H7 (cell line): ENCODE measurements around the gene CDC34. TPM values are rescaled to one million over a fixed set of nuclear protein-coding genes. Genes with fewer than 3 reads are reported as not detected.

Source experiments
- DNase-seq: peaks from one replicate; pipeline ENCODE4 v3.0.0; 2012
- H3K27me3 ChIP-seq: 2 replicates; pipeline ENCODE4 v1.6.0; 2011; ENCODE audit warnings: mild to moderate bottlenecking, low read length; ENCODE audit not compliant: control insufficient read depth, insufficient read depth
- H3K36me3 ChIP-seq: replicated peaks from 2 replicates; pipeline ENCODE4 v1.5.1; 2011; ENCODE audit warnings: low read length; ENCODE audit not compliant: control insufficient read depth, insufficient read depth
- H3K4me3 ChIP-seq: 2 replicates; pipeline ENCODE4 v1.5.1; 2011; ENCODE audit warnings: low read depth, mild to moderate bottlenecking, control low read depth, low read length, moderate library complexity; ENCODE audit not compliant: insufficient read depth
- total RNA-seq: library from RNA; depleted of rRNA; stranded (reverse); fragments of >200 nt; shearing (Covaris generic); gene quantifications from 2 replicates; pipeline ENCODE4 v1.2.3, GENCODE V29; 2014

CDC34 gene
- total RNA-seq, 1 experiment from 2014 or later: 192 TPM

DNA sequence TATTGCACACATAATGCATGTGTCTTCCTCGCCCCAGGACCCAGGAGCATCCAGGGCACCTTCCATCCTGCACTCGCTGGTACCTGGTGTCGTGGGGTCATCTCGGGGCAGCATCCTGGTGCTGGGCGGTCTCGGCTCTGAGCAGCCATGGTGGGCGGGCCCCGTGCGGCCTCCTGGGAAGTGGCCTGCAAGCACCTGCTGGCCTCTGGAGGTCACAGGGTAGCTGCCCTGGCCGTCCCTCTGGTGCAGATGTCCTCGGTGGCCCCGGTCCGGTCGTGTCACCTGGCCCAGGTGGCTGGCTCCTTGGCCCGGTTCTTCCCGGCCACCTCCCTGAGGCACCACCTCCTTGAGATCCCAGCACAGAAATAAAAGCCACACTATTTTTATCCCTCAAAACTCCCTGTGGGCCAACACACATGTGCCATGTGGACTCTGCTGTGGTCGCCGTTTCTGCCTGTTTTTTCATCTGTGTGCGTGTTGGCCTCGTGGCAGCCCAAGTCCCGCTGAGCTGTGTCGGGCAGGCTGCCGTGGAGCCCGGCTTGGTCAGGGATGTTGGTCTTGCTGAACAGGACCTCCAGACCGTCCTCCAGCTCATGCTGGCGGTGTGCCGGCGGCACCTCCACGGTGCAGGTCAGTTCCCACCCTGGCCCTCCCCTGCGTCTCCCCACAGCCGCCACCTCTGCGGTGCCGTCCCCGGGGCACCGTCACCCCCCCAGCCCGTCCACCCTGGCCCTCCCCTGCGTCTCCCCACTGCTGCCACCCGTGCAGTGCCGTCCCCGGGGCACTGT lies 7.3 kb downstream of the CDC34 start:
- no peak for DNase-seq
- no peak overlapping the region for H3K4me3 ChIP-seq
- no peaks in the 10 kb centered on the region for H3K27me3 ChIP-seq
- peaks cover 9% of the 10 kb centered on the region for H3K36me3 ChIP-seq

GRCh38 chr19:539429-540030 lies 8.0 kb downstream of the CDC34 start:
- no peak for DNase-seq
- no peaks in the 10 kb centered on the region; the same call in 1 of the 2 replicates for H3K27me3 ChIP-seq
- H3K4me3 ChIP-seq: no peak overlapping the region
- peaks cover 9% of the 10 kb centered on the region for H3K36me3 ChIP-seq

DNA sequence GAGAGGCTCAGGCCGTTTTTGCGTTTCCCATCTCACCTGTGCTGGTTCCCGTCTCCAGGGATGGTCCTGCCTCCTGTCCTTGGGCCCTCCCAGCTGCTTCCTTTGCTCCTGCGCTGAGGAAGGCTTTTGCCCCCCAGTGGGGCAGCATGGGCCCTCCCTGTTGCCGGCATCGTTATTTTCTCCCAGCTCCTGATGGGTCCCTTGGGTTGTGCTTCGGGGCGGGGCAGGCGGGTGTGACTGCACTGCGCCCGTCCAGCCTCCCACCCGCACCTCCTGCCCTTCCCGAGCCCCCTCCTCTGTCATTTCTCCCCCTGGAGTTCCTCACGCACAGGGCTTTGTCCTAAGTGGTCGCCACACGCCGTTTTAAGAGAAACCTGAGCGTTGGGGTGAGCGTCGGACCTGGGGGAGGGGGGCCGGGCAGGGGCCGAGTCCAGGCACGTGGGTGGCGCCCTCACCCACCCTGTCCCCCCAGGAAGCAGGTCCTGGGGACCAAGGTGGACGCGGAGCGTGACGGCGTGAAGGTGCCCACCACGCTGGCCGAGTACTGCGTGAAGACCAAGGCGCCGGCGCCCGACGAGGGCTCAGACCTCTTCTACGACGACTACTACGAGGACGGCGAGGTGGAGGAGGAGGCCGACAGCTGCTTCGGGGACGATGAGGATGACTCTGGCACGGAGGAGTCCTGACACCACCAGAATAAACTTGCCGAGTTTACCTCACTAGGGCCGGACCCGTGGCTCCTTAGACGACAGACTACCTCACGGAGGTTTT lies 9.5 kb downstream of the CDC34 start:
- no peaks in the 10 kb centered on the region; the same call in 1 of the 2 replicates for H3K27me3 ChIP-seq
- H3K4me3 ChIP-seq: no peak overlapping the region
- no peak for DNase-seq
- peaks cover 7% of the 10 kb centered on the region for H3K36me3 ChIP-seq

- peaks cover 4% of the 10 kb centered on the region for H3K36me3 ChIP-seq
- no peak for DNase-seq
- no peak overlapping the region for H3K4me3 ChIP-seq
- no peaks in the 10 kb centered on the region; the same call in 1 of the 2 replicates for H3K27me3 ChIP-seq
Measured at GRCh38 chr19:541699-542098, 10.1 kb downstream of the CDC34 start.

- DNase-seq: no peak
- Histone ChIP-seq H3K4me3 (no peak overlapping the region), H3K27me3 (no peaks in the 10 kb centered on the region; the same call in 1 of the 2 replicates), H3K36me3 (peaks cover 4% of the 10 kb centered on the region)
Measured at GRCh38 chr19:542173-542866, 10.8 kb downstream of the CDC34 start.

DNA sequence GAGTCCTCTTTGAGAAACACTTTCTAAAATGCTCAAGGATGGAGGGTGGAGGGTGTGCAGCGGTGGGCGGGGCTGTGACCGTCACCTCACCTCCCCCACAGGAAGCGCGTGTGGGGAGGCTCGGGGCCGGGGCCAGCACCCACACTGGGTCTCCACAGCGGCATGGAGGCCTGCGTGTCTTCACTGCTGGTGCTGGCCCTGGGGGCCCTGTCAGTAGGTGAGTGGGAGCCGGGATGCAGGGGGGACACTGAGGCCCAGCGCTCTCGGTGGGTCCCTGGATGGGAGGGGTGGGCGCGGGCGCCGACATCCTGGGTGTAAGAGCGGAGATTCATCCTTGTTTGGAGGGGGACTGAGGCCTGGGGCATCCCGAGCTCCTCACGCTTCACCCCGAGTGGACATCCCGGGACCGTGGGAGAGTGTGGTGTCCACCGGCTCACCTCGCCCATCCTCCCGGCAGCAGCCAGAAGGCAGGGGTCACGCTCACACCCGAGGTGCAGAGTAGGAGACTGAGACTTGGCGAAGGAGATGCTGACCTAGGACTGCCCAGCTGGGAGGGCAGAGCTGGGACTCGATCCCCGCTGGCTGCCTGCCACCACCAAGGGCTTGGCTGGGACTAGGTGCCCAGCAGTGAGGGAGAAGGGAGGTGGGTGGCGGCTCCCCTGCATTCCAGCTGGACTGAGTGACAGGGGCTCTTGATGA lies 12.5 kb downstream of the CDC34 start, which contains the start of gene GZMM:
Gene GZMM, plus strand, starts transcription at position 144 of the 699 bp plus-strand sequence. Its CDS starts 19 bp downstream, at position 163.
- DNase-seq: no peak
- Histone ChIP-seq H3K4me3 (no peak within 1 kb of the TSS), H3K27me3 (no peaks in the 10 kb centered on the region; the same call in 1 of the 2 replicates), H3K36me3 (no peaks in the 10 kb centered on the region; the same call in 1 of the 2 replicates)

DNA sequence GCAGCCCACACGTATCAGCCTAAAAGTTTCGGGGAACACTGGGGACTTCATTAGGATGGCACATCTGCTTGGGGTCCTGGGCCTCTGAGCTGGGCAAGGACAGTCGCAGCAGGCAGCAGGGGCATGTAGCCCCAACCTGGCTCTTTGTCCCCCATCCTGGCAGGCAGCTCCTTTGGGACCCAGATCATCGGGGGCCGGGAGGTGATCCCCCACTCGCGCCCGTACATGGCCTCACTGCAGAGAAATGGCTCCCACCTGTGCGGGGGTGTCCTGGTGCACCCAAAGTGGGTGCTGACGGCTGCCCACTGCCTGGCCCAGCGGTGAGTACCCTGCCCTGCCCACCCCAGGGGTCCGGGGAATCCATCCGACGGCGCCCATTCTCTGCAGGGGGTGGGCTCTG lies 15.6 kb downstream of the CDC34 start:
- no peaks in the 10 kb centered on the region; the same call in none of the 2 replicates for H3K27me3 ChIP-seq

GRCh38 chr19:547836-548720 lies 16.5 kb downstream of the CDC34 start:
- Histone ChIP-seq H3K4me3 (no peak overlapping the region), H3K36me3 (no peaks in the 10 kb centered on the region), H3K27me3 (no peaks in the 10 kb centered on the region; the same call in none of the 2 replicates)
- no peak for DNase-seq

More for the DNA sequence above, 15.6 kb downstream of the CDC34 start:
- H3K36me3 ChIP-seq: no peaks in the 10 kb centered on the region
- H3K4me3 ChIP-seq: no peak overlapping the region
- DNase-seq: no peak

DNA sequence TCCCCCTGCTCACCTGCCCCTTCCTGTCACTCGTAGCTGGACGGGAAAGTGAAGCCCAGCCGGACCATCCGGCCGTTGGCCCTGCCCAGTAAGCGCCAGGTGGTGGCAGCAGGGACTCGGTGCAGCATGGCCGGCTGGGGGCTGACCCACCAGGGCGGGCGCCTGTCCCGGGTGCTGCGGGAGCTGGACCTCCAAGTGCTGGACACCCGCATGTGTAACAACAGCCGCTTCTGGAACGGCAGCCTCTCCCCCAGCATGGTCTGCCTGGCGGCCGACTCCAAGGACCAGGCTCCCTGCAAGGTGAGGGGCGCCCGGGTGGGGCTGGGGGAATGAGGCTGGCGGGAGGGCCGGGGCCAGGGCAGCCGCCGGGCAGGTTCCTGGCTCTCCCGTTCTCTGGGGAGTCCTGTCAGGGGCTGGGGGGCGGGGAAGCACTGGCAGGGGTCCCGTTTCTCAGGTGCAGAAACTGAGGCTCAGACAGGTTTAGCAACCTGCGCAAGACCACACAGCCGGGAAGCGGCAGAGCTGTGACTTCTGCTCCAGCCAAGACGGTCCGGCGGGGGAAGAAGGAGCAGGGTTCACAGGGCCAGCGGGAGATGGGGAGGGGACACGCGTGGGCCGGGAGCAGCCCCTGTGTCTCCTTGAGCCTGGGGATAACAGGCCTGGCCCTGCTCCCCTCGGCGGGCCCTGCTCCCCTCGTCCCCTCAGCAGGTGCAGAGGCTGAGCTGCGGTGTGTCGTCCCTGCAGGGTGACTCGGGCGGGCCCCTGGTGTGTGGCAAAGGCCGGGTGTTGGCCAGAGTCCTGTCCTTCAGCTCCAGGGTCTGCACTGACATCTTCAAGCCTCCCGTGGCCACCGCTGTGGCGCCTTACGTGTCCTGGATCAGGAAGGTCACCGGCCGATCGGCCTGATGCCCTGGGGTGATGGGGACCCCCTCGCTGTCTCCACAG lies 17.6 kb downstream of the CDC34 start:
- H3K27me3 ChIP-seq: no peaks in the 10 kb centered on the region; the same call in none of the 2 replicates
- no peaks in the 10 kb centered on the region for H3K36me3 ChIP-seq
- no peak overlapping the region for H3K4me3 ChIP-seq
- no peak for DNase-seq

DNA sequence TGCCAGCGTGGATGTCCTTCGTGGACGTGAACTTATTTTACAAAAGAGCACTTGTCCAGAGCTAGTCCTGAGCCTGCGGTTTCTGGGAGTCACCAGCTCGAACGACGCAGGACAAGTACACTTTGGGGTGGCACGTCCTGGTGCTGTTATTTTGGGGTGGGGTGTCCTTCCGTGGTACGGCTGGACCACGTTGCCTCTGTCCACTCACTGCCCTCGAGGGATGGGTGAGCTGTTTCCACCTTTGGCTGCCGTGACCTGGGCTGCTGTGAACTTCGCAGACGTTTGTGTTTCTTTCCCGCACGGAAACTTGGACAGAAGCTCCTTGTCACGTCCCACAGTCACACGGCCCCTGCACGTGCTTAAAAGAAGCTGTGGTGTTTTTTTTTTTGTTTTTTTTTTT lies 23.3 kb downstream of the CDC34 start:
- no peak for DNase-seq
- Histone ChIP-seq H3K36me3 (no peaks in the 10 kb centered on the region), H3K27me3 (no peaks in the 10 kb centered on the region; the same call in 1 of the 2 replicates), H3K4me3 (no peak overlapping the region)

- DNase-seq: no peak
- Histone ChIP-seq H3K4me3 (no peak overlapping the region), H3K27me3 (no peaks in the 10 kb centered on the region; the same call in 1 of the 2 replicates), H3K36me3 (no peaks in the 10 kb centered on the region)
Measured at GRCh38 chr19:555474-555808, 23.9 kb downstream of the CDC34 start.
